Central memory CD8-positive, alpha-beta T cell (primary cell): ENCODE data around the gene OTOS.
A peak's percentile ranks its signal among the peaks of the same experiment; 100 is the strongest.

Experiments used
- ATAC-seq: fragments of 150-1000 bp; cut with Tn5 transposase; replicated peaks from 2 replicates; pipeline ENCODE4 v1.10.0; 2022; ENCODE audit warnings: mild to moderate bottlenecking, moderate FRiP score, moderate number of reproducible peaks; ENCODE audit not compliant: poor library complexity, severe bottlenecking; ENCODE audit errors: extremely low read depth
- DNase-seq, 2 donors: peaks; one replicate each; pipeline ENCODE4 v3.0.0; 2021; ENCODE audit warnings: low spot score in 2 of 2
- H3K27ac Mint-ChIP-seq: one replicate; pipeline ENCODE4 v1.8.0; 2022; ENCODE audit warnings: low read depth, mild to moderate bottlenecking, moderate library complexity, mixed read lengths
- H3K27me3 Mint-ChIP-seq: one replicate; pipeline ENCODE4 v1.8.0; 2022; ENCODE audit warnings: mixed read lengths
- H3K36me3 Mint-ChIP-seq: one replicate; pipeline ENCODE4 v1.8.0; 2022; ENCODE audit warnings: mild to moderate bottlenecking, moderate library complexity, mixed read lengths; ENCODE audit not compliant: insufficient read depth
- H3K4me1 Mint-ChIP-seq: one replicate; pipeline ENCODE4 v1.8.0; 2022; ENCODE audit warnings: mixed read lengths
- H3K4me3 Mint-ChIP-seq: one replicate; pipeline ENCODE4 v1.8.0; 2022; ENCODE audit warnings: mild to moderate bottlenecking, moderate library complexity, mixed read lengths
- H3K9me3 Mint-ChIP-seq: one replicate; pipeline ENCODE4 v1.8.0; 2022; ENCODE audit warnings: mixed read lengths

Gene OTOS

GRCh38 chr2:240164586-240164985, 24.1 kb upstream of the OTOS start:
- Mint-ChIP-seq H3K27me3 (peaks cover 48% of the 10 kb centered on the region), H3K4me3 (no peak overlapping the region), H3K4me1 (no peaks in the 10 kb centered on the region), H3K36me3 (peaks cover 2% of the 10 kb centered on the region), H3K9me3 (no peaks in the 10 kb centered on the region), H3K27ac (no peak overlapping the region)
- ATAC-seq (no peak), DNase-seq (no peak)

GRCh38 chr2:240163844-240164574, 23.6 kb upstream of the OTOS start:
- Mint-ChIP-seq H3K4me3 (no peak overlapping the region), H3K9me3 (no peaks in the 10 kb centered on the region), H3K36me3 (peaks cover 2% of the 10 kb centered on the region), H3K27ac (no peak overlapping the region), H3K27me3 (peaks cover 42% of the 10 kb centered on the region), H3K4me1 (no peaks in the 10 kb centered on the region)
- no peak for ATAC-seq
- DNase-seq, result no peak

- no peaks in the 10 kb centered on the region for H3K4me1 Mint-ChIP-seq
- no peak overlapping the region for H3K4me3 Mint-ChIP-seq
- H3K36me3 Mint-ChIP-seq, result peaks cover 2% of the 10 kb centered on the region
- H3K27ac Mint-ChIP-seq, result no peak overlapping the region
- peaks cover 35% of the 10 kb centered on the region for H3K27me3 Mint-ChIP-seq
- H3K9me3 Mint-ChIP-seq, result no peaks in the 10 kb centered on the region
- ATAC-seq (no peak), DNase-seq (no peak)
Observed at GRCh38 chr2:240162939-240163714, 22.7 kb upstream of the OTOS start.

DNA sequence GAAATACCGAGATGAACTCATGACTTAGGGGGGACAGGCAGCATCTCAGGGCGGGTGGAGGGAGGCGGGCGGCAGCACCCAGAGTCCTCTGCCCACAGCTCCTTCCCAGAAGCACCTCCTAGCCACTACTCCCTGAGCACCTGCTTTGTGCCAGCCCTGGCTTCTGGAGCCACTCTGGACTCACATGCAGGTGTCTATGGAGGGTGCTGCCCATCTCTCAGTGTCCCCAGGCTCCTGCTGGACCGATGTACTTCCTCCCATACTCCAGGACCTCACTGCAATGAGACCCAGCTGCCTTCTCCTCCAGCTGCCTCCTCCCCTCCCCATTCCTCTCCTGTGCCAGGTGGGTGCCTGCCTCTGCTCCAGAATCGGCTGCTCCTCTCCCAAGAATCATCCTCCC, 22.1 kb upstream of the OTOS start:
- Mint-ChIP-seq H3K4me1 (no peaks in the 10 kb centered on the region), H3K36me3 (peaks cover 2% of the 10 kb centered on the region), H3K27ac (no peak overlapping the region), H3K4me3 (no peak overlapping the region), H3K9me3 (no peaks in the 10 kb centered on the region), H3K27me3 (peaks cover 30% of the 10 kb centered on the region)
- DNase-seq (no peak), ATAC-seq (no peak)

DNA sequence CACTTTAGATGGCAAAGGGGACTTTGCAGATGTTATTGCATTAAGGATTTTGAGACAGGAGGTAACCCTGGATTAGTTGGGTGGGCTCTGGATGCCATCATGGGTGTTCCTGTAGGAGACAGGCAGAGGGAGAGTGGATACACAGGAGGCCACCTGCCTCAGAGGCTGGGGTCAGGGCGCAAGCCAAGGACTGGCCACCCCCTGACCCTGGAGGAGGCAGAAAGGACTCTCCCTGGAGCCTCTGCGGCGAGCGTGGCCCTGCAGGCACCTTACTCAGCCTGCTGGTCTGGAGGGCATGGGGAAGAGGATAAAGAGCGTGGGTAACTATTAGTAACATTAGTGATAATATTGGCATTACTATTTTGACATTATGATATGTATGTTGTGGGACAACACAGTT, 21.6 kb upstream of the OTOS start:
- H3K9me3 Mint-ChIP-seq, result no peaks in the 10 kb centered on the region
- no peak overlapping the region for H3K4me3 Mint-ChIP-seq
- DNase-seq (no peak), ATAC-seq (no peak)
- H3K4me1 Mint-ChIP-seq, result no peaks in the 10 kb centered on the region
- H3K36me3 Mint-ChIP-seq, result peaks cover 4% of the 10 kb centered on the region
- H3K27ac Mint-ChIP-seq, result no peak overlapping the region
- H3K27me3 Mint-ChIP-seq, result peaks cover 25% of the 10 kb centered on the region

DNA sequence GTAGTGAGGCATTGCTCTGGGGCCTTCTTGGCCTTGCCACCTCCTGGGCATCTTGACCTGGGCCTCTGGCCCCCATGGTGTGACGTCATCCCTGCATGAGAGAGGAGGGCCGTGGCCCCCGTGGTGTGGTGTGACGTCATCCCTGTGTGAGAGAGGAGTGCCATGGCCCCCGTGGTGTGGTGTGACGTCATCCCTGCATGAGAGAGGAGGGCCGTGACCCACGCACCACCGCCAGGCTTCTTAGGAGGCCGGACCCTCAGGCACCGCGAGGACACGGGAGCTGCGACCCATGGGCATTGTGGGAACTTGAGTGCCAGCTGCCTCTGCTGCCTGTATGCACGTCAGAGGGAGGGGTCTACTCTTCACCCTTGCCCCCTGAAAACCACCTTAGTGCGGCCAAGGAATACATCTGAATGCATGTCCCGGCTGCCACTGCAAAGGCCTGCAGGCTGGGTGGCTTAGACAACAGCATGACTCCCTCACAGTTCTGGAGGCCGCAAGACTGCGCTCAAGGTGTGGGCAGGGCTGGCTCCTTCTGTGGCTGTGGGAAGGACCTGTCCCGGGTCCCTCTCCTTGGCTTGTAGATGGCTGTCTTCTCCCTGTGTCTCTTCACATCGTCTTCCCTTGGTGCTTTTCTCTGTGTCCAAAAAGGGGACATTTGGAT, 20.8 kb upstream of the OTOS start:
- Mint-ChIP-seq H3K27ac (no peak overlapping the region), H3K9me3 (no peaks in the 10 kb centered on the region), H3K4me1 (no peaks in the 10 kb centered on the region), H3K27me3 (peaks cover 17% of the 10 kb centered on the region), H3K36me3 (peaks cover 4% of the 10 kb centered on the region), H3K4me3 (no peak overlapping the region)
- DNase-seq, result no peak
- ATAC-seq, result no peak

DNA sequence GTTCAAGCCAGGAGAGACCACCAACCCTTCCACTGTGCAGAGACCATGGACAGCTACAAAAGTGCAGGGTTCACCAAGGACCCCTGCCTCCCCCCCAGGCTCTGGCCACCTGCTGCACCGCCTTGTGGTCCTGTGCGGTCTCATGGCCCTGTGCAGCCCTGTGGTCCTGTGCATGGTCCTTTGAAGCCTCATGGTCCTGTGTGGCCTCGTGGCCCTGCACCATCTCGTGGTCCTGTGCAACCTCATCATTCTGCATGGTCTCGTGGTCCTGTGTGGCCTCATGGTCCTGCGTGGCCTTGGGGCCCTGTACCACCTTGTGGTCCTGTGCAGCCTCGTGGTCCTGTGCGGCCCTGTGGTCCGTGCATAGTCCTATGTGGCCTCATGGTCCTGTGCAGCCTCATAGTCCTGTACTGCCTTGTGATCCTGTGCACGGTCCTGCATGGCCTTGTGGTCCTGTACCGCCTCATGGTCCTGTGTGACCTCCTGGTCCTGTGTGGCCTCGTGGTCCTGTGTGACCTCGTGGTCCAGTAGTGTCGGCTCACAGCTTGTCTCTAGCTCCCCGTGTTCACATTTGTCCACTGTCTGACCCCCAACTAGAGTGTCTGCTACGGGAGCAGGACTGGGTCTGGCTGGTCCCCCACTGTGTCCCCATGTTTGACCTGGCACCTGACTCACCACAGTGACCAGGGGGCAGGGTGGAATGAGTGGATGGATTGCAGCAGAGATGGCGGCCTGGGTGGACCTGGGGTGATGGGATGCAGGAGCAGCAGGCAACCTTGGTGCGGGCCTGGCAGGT, 20.0 kb upstream of the OTOS start:
- ATAC-seq, result no peak
- H3K4me1 Mint-ChIP-seq, result no peaks in the 10 kb centered on the region

GRCh38 chr2:240159251-240159839, 18.9 kb upstream of the OTOS start:
- ATAC-seq (no peak), DNase-seq (no peak)
- Mint-ChIP-seq H3K36me3 (peaks cover 2% of the 10 kb centered on the region), H3K27me3 (peaks cover 21% of the 10 kb centered on the region), H3K9me3 (no peaks in the 10 kb centered on the region), H3K27ac (peak overlapping the region; percentile 55), H3K4me3 (no peak overlapping the region), H3K4me1 (no peaks in the 10 kb centered on the region)

More for the DNA sequence above, 20.0 kb upstream of the OTOS start:
- no peaks in the 10 kb centered on the region for H3K9me3 Mint-ChIP-seq
- no peak for DNase-seq
- peaks cover 16% of the 10 kb centered on the region for H3K27me3 Mint-ChIP-seq
- H3K27ac Mint-ChIP-seq, result no peak overlapping the region
- peaks cover 4% of the 10 kb centered on the region for H3K36me3 Mint-ChIP-seq
- H3K4me3 Mint-ChIP-seq, result no peak overlapping the region

- no peak overlapping the region for H3K4me3 Mint-ChIP-seq
- H3K36me3 Mint-ChIP-seq, result peaks cover 2% of the 10 kb centered on the region
- peaks cover 24% of the 10 kb centered on the region for H3K27me3 Mint-ChIP-seq
- ATAC-seq, result no peak
- no peak for DNase-seq
- no peak overlapping the region for H3K27ac Mint-ChIP-seq
- H3K4me1 Mint-ChIP-seq, result no peaks in the 10 kb centered on the region
- no peaks in the 10 kb centered on the region for H3K9me3 Mint-ChIP-seq
Observed at GRCh38 chr2:240157147-240157470, 16.7 kb upstream of the OTOS start.

DNA sequence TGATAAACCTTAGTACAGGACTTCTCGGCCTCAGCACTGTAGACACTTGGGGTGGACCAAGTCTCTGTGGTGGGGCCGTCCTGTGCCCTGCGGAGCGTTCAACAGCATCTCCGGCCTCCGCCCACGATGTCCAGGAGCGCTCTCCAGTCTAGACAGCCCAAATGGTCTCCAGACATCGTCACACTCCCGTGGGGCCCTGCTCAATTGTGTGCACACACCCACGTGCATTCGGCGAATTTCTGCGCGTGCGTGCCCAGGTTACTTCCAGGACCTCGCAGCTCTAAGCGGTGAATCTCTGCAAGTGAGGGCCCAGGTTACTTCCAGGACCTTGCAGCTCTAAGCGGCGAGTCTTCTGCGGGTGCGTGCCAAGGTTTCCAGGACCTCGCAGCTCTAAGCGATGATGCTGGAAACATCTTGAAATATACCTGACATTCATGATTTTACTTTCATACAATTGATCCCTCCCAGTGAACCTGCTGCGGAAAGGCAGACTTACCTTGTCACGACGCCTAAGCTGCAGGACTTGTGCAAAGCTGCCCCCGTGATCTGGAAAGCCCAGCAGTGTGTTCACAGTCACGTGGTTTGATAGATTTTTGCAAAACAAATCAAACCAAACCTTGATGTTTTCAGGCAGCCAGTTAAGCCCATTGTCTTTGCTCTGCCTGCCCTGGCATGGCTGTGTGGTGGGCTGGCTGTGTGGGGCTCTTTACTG, 16.1 kb upstream of the OTOS start:
- peaks cover 24% of the 10 kb centered on the region for H3K27me3 Mint-ChIP-seq
- ATAC-seq (no peak), DNase-seq (no peak)
- peaks cover 2% of the 10 kb centered on the region for H3K36me3 Mint-ChIP-seq
- no peak overlapping the region for H3K4me3 Mint-ChIP-seq
- H3K27ac Mint-ChIP-seq, result no peak overlapping the region
- H3K4me1 Mint-ChIP-seq, result no peaks in the 10 kb centered on the region
- H3K9me3 Mint-ChIP-seq, result no peaks in the 10 kb centered on the region

- Mint-ChIP-seq H3K9me3 (no peaks in the 10 kb centered on the region), H3K4me1 (no peaks in the 10 kb centered on the region), H3K27ac (no peak overlapping the region), H3K27me3 (peaks cover 28% of the 10 kb centered on the region), H3K4me3 (no peak overlapping the region), H3K36me3 (peaks cover 2% of the 10 kb centered on the region)
- no peak for ATAC-seq
- DNase-seq, result no peak
Observed at GRCh38 chr2:240155745-240156390, 15.4 kb upstream of the OTOS start.
